Osteoblast (primary cell): ENCODE measurements around the gene NAGA. TPM values are rescaled to one million over a fixed set of nuclear protein-coding genes. Genes with fewer than 3 reads are reported as not detected.

Experiments
- DNase-seq: peaks from one replicate; pipeline ENCODE4 v3.0.0; 2011; ENCODE audit warnings: low spot score, mixed read lengths; ENCODE audit not compliant: insufficient read length; ENCODE audit errors: missing footprints
- H2AFZ ChIP-seq: 2 replicates; pipeline ENCODE4 v1.6.0; 2011; ENCODE audit warnings: mild to moderate bottlenecking, low read length
- H3K27ac ChIP-seq: 2 replicates; pipeline ENCODE4 v1.5.1; 2011; ENCODE audit warnings: mild to moderate bottlenecking, low read depth, low read length, moderate library complexity
- H3K27me3 ChIP-seq: 2 replicates; pipeline ENCODE4 v1.6.0; 2012; ENCODE audit warnings: mild to moderate bottlenecking, control low read depth, inconsistent platforms, low read length, moderate library complexity; ENCODE audit not compliant: insufficient read depth
- H3K36me3 ChIP-seq: 2 replicates; pipeline ENCODE4 v1.5.1; 2011; ENCODE audit warnings: mild to moderate bottlenecking, low read length, control low read depth, moderate library complexity; ENCODE audit not compliant: insufficient read depth
- H3K4me1 ChIP-seq: 2 replicates; pipeline ENCODE4 v1.5.1; 2011; ENCODE audit warnings: mild to moderate bottlenecking, low read length, control low read depth, moderate library complexity; ENCODE audit not compliant: insufficient read depth
- H3K4me2 ChIP-seq: 2 replicates; pipeline ENCODE4 v1.6.0; 2011; ENCODE audit warnings: mild to moderate bottlenecking, low read length; ENCODE audit not compliant: insufficient read depth
- H3K4me3 ChIP-seq: fragments of 200-600 bp; sonication (generic); 3 replicates; pipeline ENCODE4 v1.5.1; 2012; ENCODE audit warnings: mild to moderate bottlenecking, low read length, inconsistent platforms; ENCODE audit not compliant: insufficient read depth
- H3K79me2 ChIP-seq: 2 replicates; pipeline ENCODE4 v1.6.0; 2012; ENCODE audit warnings: mild to moderate bottlenecking, low read length, control low read depth, inconsistent platforms; ENCODE audit not compliant: insufficient read depth
- H3K9me3 ChIP-seq: 2 replicates; pipeline ENCODE4 v1.5.1; 2011; ENCODE audit warnings: low read depth, low read length, control low read depth
- H4K20me1 ChIP-seq: 2 replicates; pipeline ENCODE4 v1.6.0; 2012; ENCODE audit warnings: mild to moderate bottlenecking, low read length, control low read depth; ENCODE audit not compliant: insufficient read depth
- CTCF ChIP-seq: IDR thresholded peaks from 2 replicates; pipeline ENCODE4 v1.5.1; 2011; ENCODE audit warnings: mild to moderate bottlenecking, low read depth, low read length, moderate library complexity; ENCODE audit errors: extremely low read depth
- total RNA-seq: library from RNA; depleted of rRNA; stranded (reverse); fragments of >200 nt; gene quantifications from 2 replicates; pipeline ENCODE4 v1.2.3, GENCODE V29; 2012

The NAGA gene
- total RNA-seq, 1 donor: 44.2 TPM

- Histone ChIP-seq H3K27ac (no peak overlapping the region), H3K79me2 (no peaks in the 10 kb centered on the region), H3K27me3 (no peaks in the 10 kb centered on the region), H3K4me3 (no peak overlapping the region), H2AFZ (no peak overlapping the region), H4K20me1 (no peaks in the 10 kb centered on the region), H3K4me2 (no peak overlapping the region), H3K9me3 (no peaks in the 10 kb centered on the region), H3K36me3 (peaks cover 20% of the 10 kb centered on the region), H3K4me1 (peaks cover under 1% of the 10 kb centered on the region)
- no peak for DNase-seq
- TF ChIP-seq CTCF: no peak
Observed at GRCh38 chr22:42064629-42065028, 6.0 kb downstream of the NAGA start.

- no peak overlapping the region for H2AFZ ChIP-seq
- no peak for TF ChIP-seq CTCF
Observed at GRCh38 chr22:42062506-42063170, 8.0 kb downstream of the NAGA start.

GRCh38 chr22:42061041-42061440 is 9.6 kb downstream of the NAGA start:
- no peak overlapping the region for H2AFZ ChIP-seq
- H3K9me3 ChIP-seq: peaks cover 5% of the 10 kb centered on the region
- DNase-seq: no peak
- H3K79me2 ChIP-seq: no peaks in the 10 kb centered on the region
- H4K20me1 ChIP-seq: no peaks in the 10 kb centered on the region
- H3K4me3 ChIP-seq: no peak overlapping the region
- no peak overlapping the region for H3K4me2 ChIP-seq
- H3K27me3 ChIP-seq: no peaks in the 10 kb centered on the region
- H3K4me1 ChIP-seq: no peaks in the 10 kb centered on the region
- H3K27ac ChIP-seq: no peak overlapping the region
- peaks cover 16% of the 10 kb centered on the region for H3K36me3 ChIP-seq
- no peak for TF ChIP-seq CTCF

More at GRCh38 chr22:42062506-42063170, 8.0 kb downstream of the NAGA start:
- H3K4me2 ChIP-seq: no peak overlapping the region
- DNase-seq: no peak
- no peaks in the 10 kb centered on the region for H3K79me2 ChIP-seq
- H3K9me3 ChIP-seq: no peaks in the 10 kb centered on the region
- no peaks in the 10 kb centered on the region for H3K27me3 ChIP-seq
- no peak overlapping the region for H3K4me3 ChIP-seq
- H4K20me1 ChIP-seq: no peaks in the 10 kb centered on the region
- H3K4me1 ChIP-seq: no peaks in the 10 kb centered on the region
- H3K27ac ChIP-seq: no peak overlapping the region
- H3K36me3 ChIP-seq: peaks cover 20% of the 10 kb centered on the region

GRCh38 chr22:42060489-42060888 is 10.1 kb downstream of the NAGA start:
- Histone ChIP-seq H3K4me1 (no peaks in the 10 kb centered on the region), H3K27me3 (no peaks in the 10 kb centered on the region), H3K36me3 (peaks cover 14% of the 10 kb centered on the region), H3K9me3 (peaks cover 5% of the 10 kb centered on the region), H2AFZ (no peak overlapping the region), H3K27ac (no peak overlapping the region), H4K20me1 (no peaks in the 10 kb centered on the region), H3K4me2 (no peak overlapping the region), H3K79me2 (no peaks in the 10 kb centered on the region), H3K4me3 (no peak overlapping the region)
- no peak for DNase-seq
- TF ChIP-seq CTCF: no peak
